ENCODE data around the gene NKAIN4.

NKAIN4 gene

DNA sequence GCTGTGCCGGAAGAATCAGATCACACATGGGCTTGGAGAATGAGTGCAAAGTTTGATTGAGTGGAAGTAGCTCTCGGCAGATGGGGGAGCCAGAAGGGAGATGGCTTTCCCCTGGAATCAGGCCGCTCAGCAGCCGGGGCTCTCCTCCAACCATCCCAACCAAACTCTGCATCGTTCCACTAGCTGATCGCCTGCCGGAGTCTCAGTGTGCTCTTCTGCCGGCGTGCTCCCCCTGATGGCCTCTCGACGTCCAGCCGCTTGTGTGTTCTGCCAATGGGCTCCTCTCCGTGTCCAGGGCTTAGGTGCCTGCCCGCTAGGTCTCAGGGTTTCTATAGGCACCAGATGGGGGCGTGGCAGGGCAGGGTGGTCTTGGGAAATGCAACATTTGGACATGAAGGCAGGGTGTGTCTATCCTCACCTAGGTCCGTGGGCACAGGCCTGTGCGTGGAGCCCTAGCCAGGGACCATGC is 23.4 kb downstream of the NKAIN4 start:
- TF ChIP-seq TEAD4 (IDR thresholded peaks at IDR 0.05) = no peak
- no peak for TF ChIP-seq TCF12 (IDR thresholded peaks at IDR 0.05; ENCODE audit: low read depth)
- TF ChIP-seq EP300 (IDR thresholded peaks at IDR 0.05; ENCODE audit: borderline replicate concordance) = no peak
- no peak for TF ChIP-seq CEBPB (IDR thresholded peaks at IDR 0.05)
- TF ChIP-seq REST (IDR thresholded peaks at IDR 0.05; ENCODE audit: low read depth) = no peak
- no peak for TF ChIP-seq TAF1 (IDR thresholded peaks at IDR 0.05; ENCODE audit: low read depth)
- TF ChIP-seq USF1 (IDR thresholded peaks at IDR 0.05) = no peak
- no peak for TF ChIP-seq CREB1 (IDR thresholded peaks at IDR 0.05; ENCODE audit: low read depth)
- no peak for TF ChIP-seq EGR1 (IDR thresholded peaks at IDR 0.05)
- no peak for TF ChIP-seq FOXM1 (IDR thresholded peaks at IDR 0.05; ENCODE audit: borderline replicate concordance, low read depth)
- no peak for TF ChIP-seq ZBTB7A (IDR thresholded peaks at IDR 0.05; ENCODE audit: low read depth)

- TF ChIP-seq TCF12 (IDR thresholded peaks at IDR 0.05; ENCODE audit: low read depth) = no peak
- TF ChIP-seq TAF1 (IDR thresholded peaks at IDR 0.05; ENCODE audit: low read depth) = no peak
- no peak for TF ChIP-seq YY1 (IDR thresholded peaks at IDR 0.05; ENCODE audit: low read depth)
- TF ChIP-seq EGR1 (IDR thresholded peaks at IDR 0.05) = no peak
- no peak for TF ChIP-seq FOXM1 (IDR thresholded peaks at IDR 0.05; ENCODE audit: borderline replicate concordance, low read depth)
- TF ChIP-seq USF1 (IDR thresholded peaks at IDR 0.05) = no peak
- no peak for TF ChIP-seq ZBTB7A (IDR thresholded peaks at IDR 0.05; ENCODE audit: low read depth)
- TF ChIP-seq MAX (IDR thresholded peaks at IDR 0.05) = no peak
- no peak for TF ChIP-seq EP300 (IDR thresholded peaks at IDR 0.05; ENCODE audit: borderline replicate concordance)
- TF ChIP-seq TEAD4 (IDR thresholded peaks at IDR 0.05) = no peak
- TF ChIP-seq RAD21 (IDR thresholded peaks at IDR 0.05; ENCODE audit: low read depth) = no peak
- TF ChIP-seq NFIC (IDR thresholded peaks at IDR 0.05) = no peak
- TF ChIP-seq REST (IDR thresholded peaks at IDR 0.05; ENCODE audit: low read depth) = no peak
- TF ChIP-seq CEBPB (IDR thresholded peaks at IDR 0.05) = no peak
- no peak for TF ChIP-seq CREB1 (IDR thresholded peaks at IDR 0.05; ENCODE audit: low read depth)
Observed at GRCh38 chr20:63228806-63229205, 25.5 kb downstream of the NKAIN4 start.

GRCh38 chr20:63227260-63227659 is 27.0 kb downstream of the NKAIN4 start:
- no peak for TF ChIP-seq USF1 (IDR thresholded peaks at IDR 0.05)
- TF ChIP-seq EP300 (IDR thresholded peaks at IDR 0.05; ENCODE audit: borderline replicate concordance) = no peak
- no peak for TF ChIP-seq FOXM1 (IDR thresholded peaks at IDR 0.05; ENCODE audit: borderline replicate concordance, low read depth)
- no peak for TF ChIP-seq REST (IDR thresholded peaks at IDR 0.05; ENCODE audit: low read depth)
- TF ChIP-seq TAF1 (IDR thresholded peaks at IDR 0.05; ENCODE audit: low read depth) = no peak
- no peak for TF ChIP-seq EGR1 (IDR thresholded peaks at IDR 0.05)
- TF ChIP-seq ZBTB7A (IDR thresholded peaks at IDR 0.05; ENCODE audit: low read depth) = no peak

DNA sequence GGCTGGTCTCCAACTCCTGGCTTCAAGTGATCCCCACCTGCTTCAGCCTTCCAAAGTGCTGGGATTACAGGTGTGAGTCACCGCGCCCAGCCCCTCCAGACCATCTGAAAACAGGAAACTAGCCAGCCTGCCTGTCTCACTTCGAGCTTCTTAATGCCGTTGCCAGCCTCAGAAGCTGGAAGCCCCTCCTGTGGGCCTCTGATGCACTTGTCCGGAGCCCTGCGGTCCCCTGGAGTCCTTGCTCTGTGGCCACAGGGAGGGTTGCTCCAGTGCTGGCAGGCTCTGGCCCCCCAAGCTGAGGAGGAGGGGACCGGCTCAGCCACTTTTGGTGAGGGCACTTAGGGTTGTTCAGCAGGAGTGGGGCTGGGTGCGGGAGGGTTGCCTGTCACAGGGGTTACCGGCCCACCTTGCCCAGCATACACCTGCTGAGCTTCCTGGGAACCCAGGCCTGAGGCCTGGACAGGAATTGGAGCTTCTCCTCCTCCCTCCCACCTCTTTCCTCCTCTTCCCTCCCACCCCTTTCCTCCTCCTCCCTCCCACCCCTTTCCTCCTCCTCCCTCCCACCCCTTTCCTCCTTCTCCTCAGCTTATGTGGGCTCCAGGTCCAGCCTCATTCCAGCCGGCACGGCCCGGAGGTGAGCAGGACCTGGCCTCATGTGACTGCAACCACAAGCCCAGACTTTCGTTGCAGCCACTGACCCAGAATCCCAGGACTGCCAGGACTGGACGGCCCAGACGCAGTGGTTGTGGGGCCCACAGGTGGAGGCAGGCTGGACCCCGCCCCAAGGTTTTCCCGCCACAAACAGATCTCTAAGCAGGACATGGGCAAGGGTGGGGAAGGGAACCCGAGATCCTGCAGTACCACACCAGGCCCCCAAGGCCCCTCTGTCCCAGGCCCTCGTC is 28.0 kb downstream of the NKAIN4 start:
- TF ChIP-seq CEBPB (IDR thresholded peaks at IDR 0.05) = no peak
- TF ChIP-seq FOXM1 (IDR thresholded peaks at IDR 0.05; ENCODE audit: borderline replicate concordance, low read depth) = no peak
- no peak for TF ChIP-seq EP300 (IDR thresholded peaks at IDR 0.05; ENCODE audit: borderline replicate concordance)
- no peak for TF ChIP-seq USF1 (IDR thresholded peaks at IDR 0.05)
- TF ChIP-seq ZBTB7A (IDR thresholded peaks at IDR 0.05; ENCODE audit: low read depth) = no peak
- no peak for TF ChIP-seq NFIC (IDR thresholded peaks at IDR 0.05)
- TF ChIP-seq TEAD4 (IDR thresholded peaks at IDR 0.05) = no peak
- no peak for TF ChIP-seq EGR1 (IDR thresholded peaks at IDR 0.05)
- no peak for TF ChIP-seq YY1 (IDR thresholded peaks at IDR 0.05; ENCODE audit: low read depth)
- no peak for TF ChIP-seq MAX (IDR thresholded peaks at IDR 0.05)
- TF ChIP-seq CREB1 (IDR thresholded peaks at IDR 0.05; ENCODE audit: low read depth) = no peak
